Muscle layer of colon (tissue), 2 donors: Measurements from ENCODE around the gene PRIMA1.

ENCODE experiments used
- H3K27ac ChIP-seq: one replicate; pipeline ENCODE4 v1.7.0; 2013; ENCODE audit warnings: low read depth, mild to moderate bottlenecking, low read length, moderate library complexity
- H3K27me3 ChIP-seq, 2 donors: one replicate each; pipeline ENCODE4 v1.7.0; 2013; ENCODE audit warnings: low read length in 2 of 2, mild to moderate bottlenecking in 2 of 2; ENCODE audit not compliant: insufficient read depth in 2 of 2, control insufficient read depth in 1 of 2
- H3K36me3 ChIP-seq: one replicate; pipeline ENCODE4 v1.7.0; 2013; ENCODE audit warnings: mild to moderate bottlenecking, low read length; ENCODE audit not compliant: insufficient read depth
- H3K4me1 ChIP-seq: one replicate; pipeline ENCODE4 v1.7.0; 2013; ENCODE audit warnings: mild to moderate bottlenecking, low read length; ENCODE audit not compliant: insufficient read depth
- H3K4me3 ChIP-seq, 2 donors: one replicate each; pipeline ENCODE4 v1.7.0; 2013; ENCODE audit warnings: low read length in 2 of 2, low read depth in 1 of 2, mild to moderate bottlenecking in 1 of 2, moderate library complexity in 1 of 2
- H3K9ac ChIP-seq: one replicate; pipeline ENCODE4 v1.7.0; 2013; ENCODE audit warnings: low read length
- H3K9me3 ChIP-seq: one replicate; pipeline ENCODE4 v1.7.0; 2013; ENCODE audit warnings: mild to moderate bottlenecking, low read length
- donor health status: abdominal sarcoma.
- donor health status: Adenocarcinoma of cecum.

The PRIMA1 gene

GRCh38 chr14:93727917-93728650 is 60.2 kb downstream of the PRIMA1 start:
- Histone ChIP-seq H3K9ac (no peak overlapping the region), H3K27me3 (no peaks in the 10 kb centered on the region), H3K4me1 (no peaks in the 10 kb centered on the region), H3K36me3 (peaks cover 33% of the 10 kb centered on the region), H3K4me3 (no peak overlapping the region), H3K27ac (no peak overlapping the region), H3K9me3 (no peaks in the 10 kb centered on the region)

- Histone ChIP-seq H3K4me1 (no peaks in the 10 kb centered on the region), H3K27ac (no peak overlapping the region), H3K27me3 (no peaks in the 10 kb centered on the region), H3K9me3 (no peaks in the 10 kb centered on the region), H3K36me3 (peaks cover 28% of the 10 kb centered on the region), H3K4me3 (no peak overlapping the region), H3K9ac (no peak overlapping the region)
Measured at GRCh38 chr14:93727039-93727740, 61.1 kb downstream of the PRIMA1 start.

- Histone ChIP-seq H3K27ac (no peak overlapping the region), H3K4me1 (no peaks in the 10 kb centered on the region), H3K9me3 (no peaks in the 10 kb centered on the region), H3K4me3 (no peak overlapping the region), H3K9ac (no peak overlapping the region), H3K27me3 (no peaks in the 10 kb centered on the region), H3K36me3 (peaks cover 28% of the 10 kb centered on the region)
Measured at GRCh38 chr14:93725993-93726392, 62.3 kb downstream of the PRIMA1 start.

GRCh38 chr14:93725002-93725582 is 63.2 kb downstream of the PRIMA1 start:
- Histone ChIP-seq H3K4me1 (no peaks in the 10 kb centered on the region), H3K27me3 (no peaks in the 10 kb centered on the region), H3K9ac (no peak overlapping the region), H3K27ac (no peak overlapping the region), H3K4me3 (no peak overlapping the region), H3K36me3 (peaks cover 28% of the 10 kb centered on the region), H3K9me3 (no peaks in the 10 kb centered on the region)

- H3K36me3 ChIP-seq, result peaks cover 13% of the 10 kb centered on the region
- H3K4me3 ChIP-seq, result no peak overlapping the region
- H3K27me3 ChIP-seq, result no peaks in the 10 kb centered on the region
- H3K27ac ChIP-seq, result no peak overlapping the region
- H3K9ac ChIP-seq, result no peak overlapping the region
- H3K4me1 ChIP-seq, result no peaks in the 10 kb centered on the region
- H3K9me3 ChIP-seq, result no peaks in the 10 kb centered on the region
Measured at GRCh38 chr14:93723001-93723400, 65.3 kb downstream of the PRIMA1 start.

- no peaks in the 10 kb centered on the region for H3K4me1 ChIP-seq
- H3K9me3 ChIP-seq, result no peaks in the 10 kb centered on the region
- H3K4me3 ChIP-seq, result no peak overlapping the region
- peaks cover 13% of the 10 kb centered on the region for H3K36me3 ChIP-seq
- H3K9ac ChIP-seq, result no peak overlapping the region
- H3K27me3 ChIP-seq, result no peaks in the 10 kb centered on the region
- H3K27ac ChIP-seq, result no peak overlapping the region
Measured at GRCh38 chr14:93720981-93721483, 67.3 kb downstream of the PRIMA1 start.

GRCh38 chr14:93720076-93720815 is 68.0 kb downstream of the PRIMA1 start:
- Histone ChIP-seq H3K9ac (no peak overlapping the region), H3K9me3 (no peaks in the 10 kb centered on the region), H3K4me1 (no peaks in the 10 kb centered on the region), H3K27ac (no peak overlapping the region), H3K4me3 (no peak overlapping the region), H3K27me3 (no peaks in the 10 kb centered on the region), H3K36me3 (peaks cover 8% of the 10 kb centered on the region)

- Histone ChIP-seq H3K9ac (no peak overlapping the region), H3K36me3 (peaks cover 8% of the 10 kb centered on the region), H3K27ac (no peak overlapping the region)
Measured at GRCh38 chr14:93719256-93719655, 69.0 kb downstream of the PRIMA1 start.

GRCh38 chr14:93717668-93718320 is 70.5 kb downstream of the PRIMA1 start:
- Histone ChIP-seq H3K36me3 (peaks cover 8% of the 10 kb centered on the region), H3K4me3 (no peak overlapping the region), H3K27me3 (no peaks in the 10 kb centered on the region), H3K27ac (no peak overlapping the region), H3K4me1 (no peaks in the 10 kb centered on the region), H3K9ac (no peak overlapping the region), H3K9me3 (no peaks in the 10 kb centered on the region)

More at GRCh38 chr14:93719256-93719655, 69.0 kb downstream of the PRIMA1 start:
- H3K27me3 ChIP-seq, result no peaks in the 10 kb centered on the region
- no peaks in the 10 kb centered on the region for H3K9me3 ChIP-seq
- no peaks in the 10 kb centered on the region for H3K4me1 ChIP-seq
- no peak overlapping the region for H3K4me3 ChIP-seq

GRCh38 chr14:93716746-93717667 is 71.3 kb downstream of the PRIMA1 start:
- Histone ChIP-seq H3K9me3 (no peaks in the 10 kb centered on the region), H3K36me3 (peaks cover 8% of the 10 kb centered on the region), H3K27me3 (no peaks in the 10 kb centered on the region), H3K4me3 (no peak overlapping the region), H3K4me1 (no peaks in the 10 kb centered on the region), H3K27ac (no peak overlapping the region), H3K9ac (no peak overlapping the region)
